Spinal cord (tissue), 10 donors: ENCODE measurements around the gene MIGA2. TPM values are rescaled to one million over a fixed set of nuclear protein-coding genes. Genes with fewer than 3 reads are reported as not detected.

ENCODE experiments used
- DNase-seq, 6 donors: peaks; one replicate each; pipeline versions ENCODE4 v3.0.0 to v3.0.0-alpha.2; 2013 to 2015; ENCODE audit warnings: low spot score in 6 of 6, low read depth in 4 of 6
- H3K27ac ChIP-seq: one replicate; pipeline ENCODE4 v1.5.1; 2013; ENCODE audit warnings: low read depth, low read length, control low read depth
- H3K27me3 ChIP-seq: one replicate; pipeline ENCODE4 v1.6.1; 2013; ENCODE audit warnings: low read length; ENCODE audit not compliant: control insufficient read depth, insufficient read depth
- H3K36me3 ChIP-seq: one replicate; pipeline ENCODE4 v1.6.1; 2013; ENCODE audit warnings: low read length; ENCODE audit not compliant: control insufficient read depth, insufficient read depth
- H3K4me1 ChIP-seq: one replicate; pipeline ENCODE4 v1.6.1; 2013; ENCODE audit warnings: low read length; ENCODE audit not compliant: control insufficient read depth, insufficient read depth
- H3K4me3 ChIP-seq: one replicate; pipeline ENCODE4 v1.5.1; 2013; ENCODE audit warnings: low read depth, low read length, control low read depth
- H3K9me3 ChIP-seq: one replicate; pipeline ENCODE4 v1.6.1; 2013; ENCODE audit warnings: low read length; ENCODE audit not compliant: control insufficient read depth, insufficient read depth
- WGBS: methylation state at CpG from one replicate; pipeline ENCODE4 v1.1.5; 2013; ENCODE audit warnings: missing lambda C conversion rate; ENCODE audit not compliant: insufficient coverage; 5-methylcytosine and 5-hydroxymethylcytosine counted together
- polyA plus RNA-seq, 2 donors: library from polyadenylated mRNA; unstranded; fragments of 120-200 nt; gene quantifications; one replicate each; pipeline ENCODE4 v1.2.1, GENCODE V29; 2013; ENCODE audit not compliant: insufficient read length in 2 of 2
- total RNA-seq, 2 donors: library from RNA; depleted of rRNA in 1 of 2; stranded (reverse); fragments of 120-200 nt in 1 of 2; fragments of >200 nt in 1 of 2; gene quantifications; one replicate each; pipeline versions ENCODE4 v1.2.3 to v1.2.4, GENCODE V29; 2013 to 2014
- donor health status: healthy.

The MIGA2 gene
- total and polyA plus RNA-seq, 4 donors = 21.2 to 35.6 (median 26.9) TPM

GRCh38 chr9:129069862-129070641, 33.6 kb downstream of the MIGA2 start:
- Histone ChIP-seq H3K9me3 (no peaks in the 10 kb centered on the region), H3K36me3 (peaks cover 63% of the 10 kb centered on the region), H3K4me1 (peaks cover 26% of the 10 kb centered on the region), H3K27me3 (no peaks in the 10 kb centered on the region), H3K27ac (no peak overlapping the region), H3K4me3 (no peak overlapping the region)
- 88% methylated on average over 22 of the region's 26 CpGs for WGBS
- DNase-seq = no peak

DNA sequence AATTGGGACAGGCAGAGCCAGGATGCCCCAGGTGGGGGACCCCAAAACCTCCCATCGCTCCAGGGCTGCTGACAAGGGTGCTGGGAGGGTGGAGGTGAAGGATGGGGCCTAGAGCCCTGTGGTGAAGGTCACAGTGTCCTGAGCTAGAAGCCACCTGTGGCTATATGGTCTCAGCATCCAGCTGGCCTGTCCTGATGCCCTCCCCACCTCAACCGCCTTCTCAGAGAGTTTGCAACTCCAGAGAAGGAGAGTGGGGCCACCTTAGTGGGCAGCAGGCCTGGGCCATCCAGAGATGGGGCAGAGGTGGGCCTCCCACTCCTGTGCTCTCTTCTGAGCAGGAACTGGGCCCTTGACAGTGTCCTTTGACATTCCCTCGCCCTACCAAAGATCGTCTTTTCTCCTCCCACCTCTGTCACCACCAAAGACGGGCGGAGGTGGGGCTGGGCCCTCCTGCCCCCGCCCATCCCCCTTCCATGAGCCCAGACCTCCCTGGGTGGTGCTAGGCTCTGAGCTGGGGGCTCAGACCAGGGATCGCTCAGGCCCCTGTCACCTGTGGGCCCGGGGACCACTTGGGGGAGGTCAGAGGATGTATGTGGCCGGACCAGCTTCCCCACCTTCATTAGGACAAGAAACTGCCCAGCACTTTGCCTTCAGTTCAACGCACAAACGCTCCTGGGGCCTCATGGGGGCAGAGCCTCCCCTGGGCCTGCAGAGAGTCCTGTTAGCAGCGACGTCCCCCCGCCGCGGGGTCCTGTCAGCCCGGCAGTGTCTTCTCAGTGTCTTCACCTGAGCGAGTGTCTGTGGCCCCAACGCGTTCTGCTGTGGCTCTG, 34.5 kb downstream of the MIGA2 start:
- peaks cover 56% of the 10 kb centered on the region for H3K36me3 ChIP-seq
- no peaks in the 10 kb centered on the region for H3K27me3 ChIP-seq
- no peaks in the 10 kb centered on the region for H3K9me3 ChIP-seq
- DNase-seq = no peak
- H3K27ac ChIP-seq = no peak overlapping the region
- H3K4me1 ChIP-seq = peaks cover 26% of the 10 kb centered on the region
- H3K4me3 ChIP-seq = no peak overlapping the region
- 56% methylated on average over 20 of the region's 21 CpGs for WGBS

GRCh38 chr9:129071526-129072126, 35.2 kb downstream of the MIGA2 start:
- Histone ChIP-seq H3K4me3 (no peak overlapping the region), H3K4me1 (peaks cover 26% of the 10 kb centered on the region), H3K9me3 (no peaks in the 10 kb centered on the region), H3K27me3 (no peaks in the 10 kb centered on the region), H3K27ac (no peak overlapping the region), H3K36me3 (peaks cover 58% of the 10 kb centered on the region)
- DNase-seq = peak in 4 of 6 donors; percentile 21 to 73 (median 54)
- 34% methylated on average over 10 of the region's 10 CpGs for WGBS

- DNase-seq = peak in 1 of 6 donors; percentile 10
- H3K27ac ChIP-seq = no peak overlapping the region
- H3K4me3 ChIP-seq = no peak overlapping the region
- H3K36me3 ChIP-seq = peaks cover 55% of the 10 kb centered on the region
- H3K4me1 ChIP-seq = peaks cover 26% of the 10 kb centered on the region
- no peaks in the 10 kb centered on the region for H3K9me3 ChIP-seq
- 64% methylated on average over 6 of the region's 9 CpGs for WGBS
- H3K27me3 ChIP-seq = no peaks in the 10 kb centered on the region
Measured at GRCh38 chr9:129072171-129072570, 35.7 kb downstream of the MIGA2 start.

DNA sequence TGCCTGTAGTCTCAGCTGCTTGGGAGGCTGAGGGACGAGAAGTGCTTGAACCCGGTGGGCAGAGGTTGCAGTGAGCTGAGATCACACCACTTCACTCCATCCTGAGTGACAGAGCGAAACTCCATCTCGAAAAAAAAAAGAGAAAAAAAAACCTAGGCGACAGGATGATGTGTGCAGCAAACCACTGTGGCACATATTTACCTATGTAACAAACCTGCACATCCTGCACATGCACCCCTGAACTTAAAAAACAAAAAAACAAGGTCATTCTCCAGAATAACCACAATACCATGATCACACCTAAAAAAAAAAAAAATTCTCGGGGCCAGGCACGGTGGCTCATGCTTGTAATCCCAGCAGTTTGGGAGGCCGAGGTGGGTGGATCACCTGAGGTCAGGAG, 37.0 kb downstream of the MIGA2 start:
- H3K27me3 ChIP-seq = no peaks in the 10 kb centered on the region
- H3K4me1 ChIP-seq = peaks cover 26% of the 10 kb centered on the region
- H3K9me3 ChIP-seq = no peaks in the 10 kb centered on the region
- DNase-seq = no peak
- no peak overlapping the region for H3K4me3 ChIP-seq
- no peak overlapping the region for H3K27ac ChIP-seq
- peaks cover 43% of the 10 kb centered on the region for H3K36me3 ChIP-seq
- 100% methylated on average over 2 of the region's 8 CpGs for WGBS

DNA sequence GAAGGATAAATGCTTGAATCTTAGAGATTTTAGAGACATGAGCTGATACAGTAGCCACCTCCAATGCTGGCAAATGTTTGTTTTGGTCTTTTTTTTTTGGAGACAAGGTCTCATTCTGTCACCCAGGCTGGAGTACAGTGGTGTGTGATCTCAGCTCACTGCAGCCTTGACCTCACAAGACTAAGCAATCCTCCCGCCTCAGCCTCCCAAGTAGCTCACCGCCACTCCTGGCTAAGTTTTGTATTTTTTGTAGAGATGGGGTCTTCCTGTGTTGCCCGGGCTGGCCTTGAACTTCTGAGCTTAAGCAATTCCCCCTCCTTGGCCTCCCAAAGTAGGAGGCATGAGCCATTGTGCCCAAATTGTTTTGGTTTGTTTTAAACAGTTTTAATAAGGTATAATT, 37.7 kb downstream of the MIGA2 start:
- no CpG with 5 or more reads among the region's 3 CpGs for WGBS
- Histone ChIP-seq H3K4me3 (no peak overlapping the region), H3K36me3 (peaks cover 38% of the 10 kb centered on the region), H3K4me1 (peaks cover 26% of the 10 kb centered on the region), H3K27ac (no peak overlapping the region), H3K9me3 (no peaks in the 10 kb centered on the region), H3K27me3 (no peaks in the 10 kb centered on the region)
- no peak for DNase-seq

GRCh38 chr9:129075996-129076639, 39.7 kb downstream of the MIGA2 start:
- 90% methylated on average over 16 of the region's 16 CpGs for WGBS
- DNase-seq = no peak
- H3K4me3 ChIP-seq = no peak overlapping the region
- H3K27ac ChIP-seq = no peak overlapping the region
- H3K36me3 ChIP-seq = peaks cover 18% of the 10 kb centered on the region
- no peaks in the 10 kb centered on the region for H3K27me3 ChIP-seq
- no peaks in the 10 kb centered on the region for H3K9me3 ChIP-seq
- H3K4me1 ChIP-seq = peaks cover 23% of the 10 kb centered on the region

DNA sequence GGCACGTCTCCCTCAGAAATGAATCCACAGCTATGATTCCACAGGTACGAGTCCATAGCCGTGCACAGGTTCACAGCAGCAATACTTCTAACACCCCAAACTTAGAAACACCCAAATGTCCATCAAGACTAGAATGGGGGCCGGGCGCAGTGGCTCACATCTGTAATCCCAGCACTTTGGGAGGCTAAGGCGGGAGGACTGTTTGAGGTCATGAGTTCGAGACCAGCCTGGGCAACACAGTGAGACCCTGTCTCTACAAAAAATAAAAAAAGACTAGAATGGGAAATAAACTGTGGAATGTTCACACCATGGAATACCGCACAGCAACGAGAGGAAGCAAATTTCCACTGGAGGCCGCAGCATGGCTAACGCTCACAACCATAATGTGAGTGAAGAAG, 40.2 kb downstream of the MIGA2 start:
- Histone ChIP-seq H3K27me3 (no peaks in the 10 kb centered on the region), H3K4me1 (peaks cover 21% of the 10 kb centered on the region), H3K4me3 (no peak overlapping the region), H3K36me3 (peaks cover 13% of the 10 kb centered on the region), H3K9me3 (no peaks in the 10 kb centered on the region), H3K27ac (no peak overlapping the region)
- 93% methylated on average over 10 of the region's 11 CpGs for WGBS
- no peak for DNase-seq

DNA sequence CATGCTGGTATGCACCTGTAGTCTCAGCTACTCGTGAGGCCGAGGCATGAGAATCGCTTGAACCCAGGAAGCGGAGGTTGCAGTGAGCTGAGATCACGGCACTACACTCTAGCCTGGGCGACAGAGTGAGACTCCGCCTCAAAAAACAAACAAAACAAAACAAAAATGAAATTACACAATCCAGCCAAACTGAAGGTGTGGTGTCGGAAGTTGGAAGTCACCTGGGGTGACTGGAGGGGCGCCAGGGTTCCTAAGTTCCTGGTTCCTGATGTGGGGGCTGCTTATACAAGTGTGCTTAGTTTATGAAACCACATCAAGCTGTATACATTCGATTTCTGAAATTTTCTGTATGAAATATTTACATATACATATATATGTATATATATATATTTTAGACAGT, 40.8 kb downstream of the MIGA2 start:
- peaks cover 8% of the 10 kb centered on the region for H3K36me3 ChIP-seq

More for the DNA sequence above, 40.8 kb downstream of the MIGA2 start:
- WGBS = 90% methylated on average over 2 of the region's 10 CpGs
- no peaks in the 10 kb centered on the region for H3K9me3 ChIP-seq
- H3K27me3 ChIP-seq = no peaks in the 10 kb centered on the region
- no peak for DNase-seq
- no peak overlapping the region for H3K27ac ChIP-seq
- peaks cover 21% of the 10 kb centered on the region for H3K4me1 ChIP-seq
- no peak overlapping the region for H3K4me3 ChIP-seq
